Ectodermal cell (in vitro differentiated cells): Measurements from ENCODE around the gene ANAPC2.
A peak's percentile ranks its signal among the peaks of the same experiment; 100 is the strongest.

Experiments used
- H3K27ac ChIP-seq: 2 replicates; pipeline ENCODE4 v1.7.0; 2013; ENCODE audit warnings: mild to moderate bottlenecking, low read depth, low read length; ENCODE audit not compliant: insufficient read depth, poor library complexity, severe bottlenecking
- H3K27me3 ChIP-seq: 2 replicates; pipeline ENCODE4 v1.7.0; 2013; ENCODE audit warnings: mild to moderate bottlenecking, low read length; ENCODE audit not compliant: insufficient read depth, control insufficient read depth, poor library complexity, severe bottlenecking
- H3K36me3 ChIP-seq: one replicate; pipeline ENCODE4 v1.7.0; 2013; ENCODE audit warnings: low read length; ENCODE audit not compliant: control insufficient read depth, insufficient read depth
- H3K4me1 ChIP-seq: one replicate; pipeline ENCODE4 v1.7.0; 2013; ENCODE audit warnings: low read length; ENCODE audit not compliant: control insufficient read depth, insufficient read depth
- H3K4me3 ChIP-seq: 2 replicates; pipeline ENCODE4 v1.7.0; 2013; ENCODE audit warnings: low read depth, low read length, control low read depth; ENCODE audit not compliant: insufficient read depth
- H3K9me3 ChIP-seq: 2 replicates; pipeline ENCODE4 v1.7.0; 2013; ENCODE audit warnings: mild to moderate bottlenecking, low read length, moderate library complexity; ENCODE audit not compliant: control insufficient read depth
- WGBS, 2 experiments: methylation state at CpG; one replicate each; pipeline ENCODE4 v1.1.7; 2013; ENCODE audit warnings: missing lambda C conversion rate in 2 of 2; 5-methylcytosine and 5-hydroxymethylcytosine counted together

The ANAPC2 gene

GRCh38 chr9:137211532-137211931 is 23.2 kb upstream of the ANAPC2 start:
- H3K36me3 ChIP-seq = peaks cover 10% of the 10 kb centered on the region

GRCh38 chr9:137206602-137207001 is 18.2 kb upstream of the ANAPC2 start:
- Histone ChIP-seq H3K9me3 (no peaks in the 10 kb centered on the region), H3K27ac (no peak overlapping the region), H3K4me3 (peak overlapping the region; percentile 76), H3K27me3 (no peaks in the 10 kb centered on the region), H3K36me3 (no peaks in the 10 kb centered on the region), H3K4me1 (peaks cover 17% of the 10 kb centered on the region)
- WGBS, 2 experiments = 92 to 93% methylated on average over 7 of the region's 7 CpGs

More at GRCh38 chr9:137211532-137211931, 23.2 kb upstream of the ANAPC2 start:
- Histone ChIP-seq H3K4me3 (no peak overlapping the region), H3K4me1 (peaks cover 3% of the 10 kb centered on the region), H3K27ac (no peak overlapping the region), H3K9me3 (no peaks in the 10 kb centered on the region), H3K27me3 (no peaks in the 10 kb centered on the region)
- 91 to 92% methylated on average over 13 of the region's 13 CpGs for WGBS, 2 experiments

GRCh38 chr9:137205126-137206069 is 17.0 kb upstream of the ANAPC2 start, which contains the start of the genes NDOR1 and TMEM203:
TSS of gene NDOR1 (plus strand) at chr9:137205700. CDS start at chr9:137205778, 78 bp downstream.
TSS of gene TMEM203 (minus strand) at chr9:137205648. CDS start at chr9:137205414, 234 bp downstream.
- Histone ChIP-seq H3K4me1 (peaks cover 22% of the 10 kb centered on the region), H3K27ac (peak within 1 kb of the TSS; percentile 11), H3K36me3 (no peaks in the 10 kb centered on the region), H3K27me3 (no peaks in the 10 kb centered on the region), H3K9me3 (no peaks in the 10 kb centered on the region), H3K4me3 (peak within 1 kb of the TSS; percentile 76)
- WGBS, 2 experiments = 0 to 1% methylated on average over 98 of the region's 98 CpGs

- no peak overlapping the region for H3K27ac ChIP-seq
- peak overlapping the region; percentile 76 for H3K4me3 ChIP-seq
- WGBS, 2 experiments = 32 to 34% methylated on average over 21 of the region's 21 CpGs
- no peaks in the 10 kb centered on the region for H3K36me3 ChIP-seq
- H3K27me3 ChIP-seq = peaks cover 2% of the 10 kb centered on the region
- no peaks in the 10 kb centered on the region for H3K9me3 ChIP-seq
- peaks cover 22% of the 10 kb centered on the region for H3K4me1 ChIP-seq
Observed at GRCh38 chr9:137204731-137205125, 16.4 kb upstream of the ANAPC2 start.

- H3K36me3 ChIP-seq = no peaks in the 10 kb centered on the region
- H3K9me3 ChIP-seq = no peaks in the 10 kb centered on the region
- H3K27ac ChIP-seq = no peak overlapping the region
- 94% methylated on average over 8 of the region's 8 CpGs for WGBS, 2 experiments
- H3K4me3 ChIP-seq = no peak overlapping the region
- H3K4me1 ChIP-seq = peaks cover 32% of the 10 kb centered on the region
- peaks cover 12% of the 10 kb centered on the region for H3K27me3 ChIP-seq
Observed at GRCh38 chr9:137202966-137203365, 14.6 kb upstream of the ANAPC2 start.

GRCh38 chr9:137201205-137201868 is 13.0 kb upstream of the ANAPC2 start:
- WGBS, 2 experiments = 24 to 25% methylated on average over 23 of the region's 23 CpGs
- Histone ChIP-seq H3K9me3 (no peaks in the 10 kb centered on the region), H3K4me3 (peak overlapping the region; percentile 67), H3K27me3 (peaks cover 12% of the 10 kb centered on the region), H3K4me1 (peaks cover 27% of the 10 kb centered on the region), H3K27ac (no peak overlapping the region), H3K36me3 (no peaks in the 10 kb centered on the region)

GRCh38 chr9:137200311-137201204 is 12.2 kb upstream of the ANAPC2 start, which contains the start of gene TPRN:
TSS of gene TPRN (minus strand) at chr9:137200741. CDS start at chr9:137200711, 30 bp downstream.
- WGBS, 2 experiments = 0% methylated on average over 118 of the region's 118 CpGs
- Histone ChIP-seq H3K4me1 (peaks cover 25% of the 10 kb centered on the region), H3K9me3 (no peaks in the 10 kb centered on the region), H3K36me3 (no peaks in the 10 kb centered on the region), H3K4me3 (peak within 1 kb of the TSS; percentile 67), H3K27me3 (peaks cover 12% of the 10 kb centered on the region), H3K27ac (no peak within 1 kb of the TSS)

- Histone ChIP-seq H3K27me3 (peaks cover 12% of the 10 kb centered on the region), H3K36me3 (no peaks in the 10 kb centered on the region)
- whole genome bisulfite sequencing, 2 experiments = 20 to 23% methylated on average over 51 of the region's 51 CpGs
Observed at GRCh38 chr9:137199411-137200121, 11.2 kb upstream of the ANAPC2 start.

GRCh38 chr9:137198902-137199283 is 10.5 kb upstream of the ANAPC2 start:
- H3K4me1 ChIP-seq = peaks cover 25% of the 10 kb centered on the region
- no peak overlapping the region for H3K27ac ChIP-seq
- no peaks in the 10 kb centered on the region for H3K9me3 ChIP-seq
- peaks cover 12% of the 10 kb centered on the region for H3K27me3 ChIP-seq
- H3K4me3 ChIP-seq = peak overlapping the region; percentile 30
- 78 to 81% methylated on average over 11 of the region's 11 CpGs for WGBS, 2 experiments
- no peaks in the 10 kb centered on the region for H3K36me3 ChIP-seq

More at GRCh38 chr9:137199411-137200121, 11.2 kb upstream of the ANAPC2 start:
- H3K27ac ChIP-seq = no peak overlapping the region
- peak overlapping the region; percentile 30 for H3K4me3 ChIP-seq
- H3K4me1 ChIP-seq = peaks cover 27% of the 10 kb centered on the region
- H3K9me3 ChIP-seq = no peaks in the 10 kb centered on the region
